Stimulated activated CD4-positive, alpha-beta T cell treated with anti-CD3 and anti-CD28 coated beads, Interleukin-4, amount 100 ng/mL, for 4 hours (primary cell): Measurements from ENCODE around the gene ATP13A1.
A peak's percentile ranks its signal among the peaks of the same experiment; 100 is the strongest.
"Not testable (repeated sequence)": the region's sequence is repeated elsewhere in the genome, so short reads cannot be mapped to it uniquely, and the experiment has no call there.

Experiments
- DNase-seq, 2 experiments: peaks; one replicate each; pipeline ENCODE4 v3.0.0-alpha.2; 2020

ATP13A1 gene

GRCh38 chr19:19618219-19619051 lies 45.0 kb downstream of the ATP13A1 start, which contains the start of gene PBX4:
TSS of gene PBX4 (minus strand) at chr19:19618687. CDS start at chr19:19618629, 58 bp downstream.
- DNase-seq, result peak; percentile 99

GRCh38 chr19:19615086-19615485 lies 48.4 kb downstream of the ATP13A1 start:
- DNase-seq, result peak in 1 of 2 experiments; percentile 40

GRCh38 chr19:19613506-19613905 lies 50.0 kb downstream of the ATP13A1 start:
- DNase-seq, result no peak

GRCh38 chr19:19610376-19611202 lies 52.9 kb downstream of the ATP13A1 start:
- no peak for DNase-seq

- not testable (repeated sequence) for DNase-seq
Measured at GRCh38 chr19:19606686-19607085, 56.8 kb downstream of the ATP13A1 start.

- peak; percentile 18 to 65 for DNase-seq
Measured at GRCh38 chr19:19606021-19606420, 57.5 kb downstream of the ATP13A1 start.

- DNase-seq, result no peak
Measured at GRCh38 chr19:19602713-19603324, 60.7 kb downstream of the ATP13A1 start.

GRCh38 chr19:19602136-19602712 lies 61.3 kb downstream of the ATP13A1 start:
- peak in 1 of 2 experiments; percentile 59 for DNase-seq

GRCh38 chr19:19600793-19601330 lies 62.6 kb downstream of the ATP13A1 start:
- peak in 1 of 2 experiments; percentile 18 for DNase-seq

GRCh38 chr19:19598728-19599451 lies 64.6 kb downstream of the ATP13A1 start:
- DNase-seq, result peak; percentile 27 to 69

GRCh38 chr19:19597809-19598306 lies 65.6 kb downstream of the ATP13A1 start:
- peak in 1 of 2 experiments; percentile 62 for DNase-seq
